GM13977 (cell line): ENCODE data around the gene TOR3A.

Source experiments
- DNase-seq: peaks from one replicate; pipeline ENCODE4 v3.0.0; 2012; ENCODE audit warnings: low spot score
- CTCF ChIP-seq: IDR thresholded peaks from 2 replicates; pipeline ENCODE4 v1.5.1; 2012; ENCODE audit warnings: mild to moderate bottlenecking, control low read depth; ENCODE audit not compliant: insufficient read depth; ENCODE audit errors: extremely low read depth, missing control alignments
- in situ Hi-C: fragments of 300-500 bp; cut with MboI; formaldehyde crosslinking; loops from one replicate; pipeline ENCODE4 v1.12.0; 2022; ENCODE audit warnings: low sequenced_read_pairs, low pct_unique_long_range_greater_than_20kb, mixed read lengths, inconsistent platforms; ENCODE audit not compliant: unreplicated experiment

Gene TOR3A

GRCh38 chr1:179087665-179088064 lies 5.8 kb downstream of the TOR3A start:
- no peak for DNase-seq
- no peak for TF ChIP-seq CTCF
- in situ Hi-C loops: loop anchor here (10.0 kb wide), 1 partner anchor 277 kb away; the partner anchor contains the start of gene AXDND1

- DNase-seq: no peak
- no peak for TF ChIP-seq CTCF
- in situ Hi-C loops: loop anchor here (10.0 kb wide), 1 partner anchor 275 kb away; the partner anchor contains the start of gene AXDND1
Observed at GRCh38 chr1:179089827-179090482, 8.1 kb downstream of the TOR3A start.

- DNase-seq: no peak
- TF ChIP-seq CTCF: no peak
- in situ Hi-C loops: no loop called here
Observed at GRCh38 chr1:179090522-179090921, 8.7 kb downstream of the TOR3A start.

GRCh38 chr1:179090923-179091322 lies 9.1 kb downstream of the TOR3A start:
- DNase-seq: no peak
- in situ Hi-C loops: no loop called here
- TF ChIP-seq CTCF: no peak

- in situ Hi-C loops: no loop called here
- TF ChIP-seq CTCF: no peak
- DNase-seq: no peak
Observed at GRCh38 chr1:179091691-179092165, 9.9 kb downstream of the TOR3A start.

- in situ Hi-C loops: no loop called here
- DNase-seq: no peak
- TF ChIP-seq CTCF: no peak
Observed at GRCh38 chr1:179092896-179093461, 11.1 kb downstream of the TOR3A start.
